GM11168 (cell line): ENCODE measurements around the gene NCAPG2.
"Not testable (repeated sequence)": the region's sequence is repeated elsewhere in the genome, so short reads cannot be mapped to it uniquely, and the experiment has no call there.

Experiments used
- in situ Hi-C: fragments of 300-500 bp; cut with MboI; formaldehyde crosslinking; loops from one replicate; pipeline ENCODE4 v1.12.0; 2022; ENCODE audit warnings: low sequenced_read_pairs; ENCODE audit not compliant: unreplicated experiment

The NCAPG2 gene

DNA sequence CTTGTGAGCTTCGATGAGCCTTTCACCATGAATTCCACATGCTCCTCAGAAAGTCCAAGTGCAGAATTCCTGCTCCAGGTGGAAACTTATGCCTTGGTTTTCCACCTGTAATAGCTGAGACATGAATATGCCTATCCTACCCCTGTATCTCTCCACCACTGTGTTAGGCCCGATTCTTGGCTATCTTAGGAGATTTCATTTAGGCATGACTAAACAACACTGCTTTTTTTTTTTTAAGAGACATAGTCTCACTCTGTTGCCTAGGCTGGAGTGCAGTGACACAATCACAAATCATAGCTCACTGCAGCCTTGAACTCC is 57.2 kb downstream of the NCAPG2 start:
- in situ Hi-C loops: no loop called here

DNA sequence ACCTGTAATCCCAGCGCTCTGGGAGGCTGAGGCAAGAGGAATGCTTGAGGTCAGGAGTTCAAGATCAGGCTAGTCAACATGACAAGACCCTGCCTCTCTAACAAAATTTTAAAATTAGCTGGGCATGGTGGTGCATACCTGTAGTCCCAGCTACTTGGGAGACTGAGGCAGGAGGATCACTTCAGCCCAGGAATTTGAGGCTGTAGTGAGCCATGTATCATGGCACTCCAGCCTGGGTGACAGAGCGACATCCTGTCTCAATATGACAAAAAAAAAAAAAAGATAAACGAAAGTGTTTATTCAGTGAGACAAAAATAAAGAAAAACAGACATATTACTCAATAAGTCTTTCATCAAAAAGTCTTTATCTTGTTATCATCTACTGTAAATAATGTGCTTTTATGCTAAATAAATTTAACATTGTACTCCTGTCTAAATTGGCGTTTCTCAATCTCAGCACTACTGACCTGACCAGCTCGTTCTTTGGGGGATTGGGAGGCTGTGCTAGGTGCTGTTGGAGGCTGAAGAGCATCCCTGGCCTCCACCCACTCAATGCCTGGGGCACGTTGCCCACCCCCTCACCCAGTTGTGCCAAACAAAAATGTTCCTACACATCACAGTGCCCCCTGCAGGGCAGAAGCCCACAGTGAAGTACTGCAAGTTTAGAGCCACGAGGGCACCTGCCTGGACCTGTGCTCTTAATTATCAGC is 57.7 kb downstream of the NCAPG2 start:
- in situ Hi-C loops: no loop called here

DNA sequence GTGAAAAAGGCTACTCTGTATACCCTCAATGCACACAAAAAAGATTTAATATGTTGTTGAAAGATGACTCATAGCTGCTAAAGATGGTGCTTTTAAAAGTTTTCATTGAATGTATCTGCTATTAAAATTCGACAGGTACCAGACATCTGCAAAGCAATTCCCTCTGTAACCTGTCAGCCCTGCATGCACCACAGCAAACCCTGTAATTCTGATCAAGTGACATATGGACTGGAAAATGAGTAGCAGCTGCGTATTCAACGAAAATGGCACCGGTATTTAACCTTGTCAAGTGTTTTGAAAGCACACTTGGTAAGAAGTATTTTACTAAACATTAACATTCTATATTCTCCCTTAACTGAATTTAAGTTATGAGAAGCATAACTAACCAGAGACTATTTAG is 58.8 kb downstream of the NCAPG2 start:
- in situ Hi-C loops: no loop called here

DNA sequence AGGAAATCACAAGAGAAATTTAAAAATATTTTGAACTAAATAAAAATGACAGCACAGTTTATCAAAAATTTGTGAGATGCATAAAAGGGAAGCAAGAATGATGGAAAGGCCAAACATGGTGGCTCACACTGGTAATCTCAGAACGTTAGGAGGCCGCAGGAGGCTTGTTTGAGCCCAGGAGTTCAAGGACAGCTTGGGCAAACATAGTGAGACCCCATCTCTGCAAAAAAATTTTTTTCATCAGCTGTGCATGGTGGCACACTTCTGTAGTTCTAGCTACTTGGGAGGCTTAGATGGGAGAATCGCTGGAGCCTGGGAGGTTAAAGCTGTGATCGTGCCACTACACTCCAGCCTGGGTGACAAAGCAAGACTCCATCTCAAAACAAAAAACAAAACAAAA is 62.5 kb downstream of the NCAPG2 start:
- in situ Hi-C loops: no loop called here

DNA sequence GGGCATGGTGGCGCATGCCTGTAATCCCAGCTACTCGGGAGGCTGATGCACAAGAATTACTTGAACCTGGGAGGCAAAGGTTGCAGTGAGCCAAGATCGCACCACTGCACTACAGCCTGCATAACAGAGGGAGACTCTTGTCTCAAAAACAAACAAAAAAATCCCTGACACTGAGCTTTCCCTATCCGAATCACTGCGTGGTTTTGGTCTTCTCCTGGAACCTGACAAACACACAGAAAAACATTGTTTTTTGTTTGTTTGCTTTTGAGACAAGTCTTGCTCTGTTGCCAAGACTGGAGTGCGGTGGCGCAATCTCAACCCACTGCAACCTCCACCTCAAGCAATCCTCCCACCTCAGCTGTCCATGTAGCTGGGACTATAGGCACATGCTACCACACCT is 66.6 kb downstream of the NCAPG2 start:
- in situ Hi-C loops: no loop called here

DNA sequence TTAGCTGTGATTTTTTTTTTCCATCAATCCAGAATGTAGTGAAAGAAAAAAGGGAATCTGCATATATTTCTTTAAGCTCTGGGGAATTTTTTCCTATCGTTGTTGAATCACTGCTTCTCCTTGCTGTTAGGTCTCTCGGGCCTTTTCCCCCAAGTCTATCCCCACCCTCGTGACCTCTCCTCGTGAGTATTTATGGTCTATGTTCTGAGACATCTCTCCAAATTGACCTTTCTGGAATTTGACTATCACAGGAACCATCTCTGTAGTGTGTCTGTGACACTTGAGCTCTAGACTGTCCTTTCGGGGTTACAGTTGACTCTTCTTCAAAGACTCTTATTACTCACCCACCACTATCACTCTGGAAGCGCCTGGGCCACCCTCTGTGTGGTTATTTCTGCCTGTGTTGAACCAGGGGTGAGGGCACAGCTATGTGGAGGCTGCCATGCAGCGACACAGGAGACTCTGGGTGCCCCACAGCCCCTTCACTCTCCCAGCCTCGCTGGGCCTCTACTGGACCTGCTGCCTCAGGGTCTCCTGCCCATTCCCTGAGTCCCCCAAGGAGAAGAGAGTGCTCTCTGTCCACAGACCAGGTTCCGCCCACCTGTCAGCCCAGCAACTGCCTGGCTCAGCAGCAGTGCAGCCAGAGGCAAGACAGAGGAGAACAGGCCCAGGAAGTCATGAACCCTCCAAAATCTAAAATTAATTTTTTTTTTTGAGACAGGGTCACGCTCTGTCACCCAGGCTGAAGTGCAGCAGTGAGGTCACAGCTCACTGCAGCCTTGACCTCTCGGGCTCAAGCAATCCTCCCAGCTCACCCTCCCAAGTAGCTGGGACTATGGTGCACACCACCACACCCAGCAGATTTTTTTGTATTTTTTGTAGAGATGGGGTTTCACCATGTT is 71.3 kb downstream of the NCAPG2 start:
- in situ Hi-C loops: no loop called here

DNA sequence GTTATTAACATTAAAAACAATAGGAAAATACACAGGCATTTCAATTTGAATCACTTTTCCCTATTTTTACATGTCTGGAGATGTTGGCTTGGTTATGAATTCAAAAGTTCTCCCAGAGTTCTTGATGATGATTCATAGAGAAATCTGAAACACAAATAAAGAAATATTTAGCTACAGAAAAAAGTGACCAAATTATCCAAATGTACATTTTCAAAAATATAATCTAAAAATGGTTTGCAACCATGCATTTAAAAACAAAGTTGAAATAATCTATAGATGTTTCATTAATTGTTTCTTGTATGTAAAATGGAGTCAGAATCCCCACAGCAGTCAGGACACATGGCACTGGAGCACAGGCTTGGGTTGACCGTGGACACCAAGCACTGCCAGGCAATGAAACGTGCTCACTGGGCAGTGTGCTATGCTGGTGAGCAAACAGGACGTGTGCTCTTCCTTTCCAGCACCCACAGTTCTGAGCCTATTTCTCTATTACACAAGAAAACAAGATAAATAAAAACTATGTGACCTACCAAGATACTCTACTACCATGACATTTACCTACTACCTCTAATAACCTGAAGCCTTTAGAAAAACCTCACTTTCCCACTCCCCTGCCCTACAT is 72.9 kb downstream of the NCAPG2 start:
- in situ Hi-C loops: no loop called here

DNA sequence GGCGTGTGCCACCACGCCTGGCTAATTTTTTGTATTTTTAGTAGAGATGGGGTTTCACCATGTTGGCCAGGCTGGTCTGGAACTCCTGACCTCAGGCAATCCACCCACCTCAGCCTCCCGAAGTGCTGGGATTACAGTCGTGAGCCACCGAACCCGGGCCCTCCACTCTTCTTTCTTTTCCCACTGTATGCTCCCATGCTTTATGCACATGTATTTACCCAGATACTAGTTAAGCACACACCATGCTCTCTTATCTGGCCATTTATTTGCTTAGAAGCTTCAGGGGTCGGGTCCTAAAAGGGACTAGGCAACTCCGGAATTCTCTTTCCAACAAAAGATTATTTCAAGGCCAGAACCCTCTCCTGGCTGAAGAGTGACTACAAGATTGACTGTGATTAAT is 78.3 kb downstream of the NCAPG2 start:
- in situ Hi-C loops: not testable (repeated sequence)

DNA sequence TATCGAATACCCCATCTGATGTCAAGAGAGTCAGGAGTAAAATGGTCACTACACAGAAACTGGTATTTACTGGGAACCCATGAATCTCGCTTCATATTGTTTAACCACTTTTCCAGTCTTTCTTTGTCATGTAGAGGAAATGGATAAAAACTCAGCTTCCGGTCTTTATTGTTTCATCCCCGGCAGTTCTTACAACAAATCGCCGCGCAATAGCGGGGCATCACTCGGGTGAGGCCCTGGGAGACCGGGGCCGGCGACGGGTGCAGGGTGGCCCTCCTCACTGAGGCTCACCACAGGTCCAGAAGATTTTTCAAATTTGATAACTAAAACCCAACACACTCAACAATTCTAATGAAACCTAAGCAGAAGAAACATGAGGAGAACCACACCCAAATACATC is 81.4 kb downstream of the NCAPG2 start:
- in situ Hi-C loops: no loop called here

DNA sequence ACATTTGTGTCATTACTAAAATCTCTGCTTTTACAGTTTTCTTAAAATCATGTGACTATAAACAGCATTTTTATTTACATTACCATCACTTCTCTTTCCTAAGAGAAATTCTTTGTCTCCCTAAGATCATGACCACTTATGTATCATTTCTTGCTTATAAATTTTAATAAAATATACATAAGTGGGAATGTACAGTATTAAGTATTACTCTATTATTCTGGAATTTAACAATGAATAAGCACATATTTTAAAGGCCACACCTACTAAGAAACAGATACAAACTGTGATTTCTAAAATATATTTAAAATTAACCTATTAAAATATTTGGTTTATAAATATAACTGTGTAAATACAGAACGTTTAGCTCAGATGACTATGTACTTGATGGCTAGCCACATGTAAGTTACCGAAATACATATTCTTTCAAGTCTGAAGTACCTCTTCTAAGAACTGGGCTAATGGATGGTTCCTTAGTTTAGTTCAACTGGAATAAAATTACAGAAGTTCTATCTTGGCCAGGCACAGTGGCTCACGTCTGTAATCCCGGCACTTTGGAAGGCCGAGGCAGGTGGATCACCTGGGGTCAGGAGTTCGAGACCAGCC is 83.7 kb downstream of the NCAPG2 start:
- in situ Hi-C loops: no loop called here

DNA sequence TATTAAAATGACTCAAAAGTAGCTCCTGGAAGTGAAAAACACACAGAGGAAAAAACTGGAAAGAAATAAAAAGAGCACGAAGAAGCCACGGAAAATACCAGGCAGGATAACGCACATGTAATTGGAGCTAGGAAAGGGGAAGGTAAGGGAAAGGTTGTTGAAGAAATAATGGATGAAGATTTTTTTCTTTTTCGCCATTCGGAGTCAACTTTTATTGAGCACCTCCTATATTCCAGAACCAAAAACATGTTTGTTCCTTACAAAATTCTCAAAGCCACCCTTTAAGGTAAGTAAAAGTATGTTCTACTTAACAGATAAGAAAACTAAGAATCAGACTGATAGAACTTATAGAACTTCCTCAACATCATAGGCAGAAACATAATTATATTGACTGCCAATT is 84.2 kb downstream of the NCAPG2 start:
- in situ Hi-C loops: no loop called here

DNA sequence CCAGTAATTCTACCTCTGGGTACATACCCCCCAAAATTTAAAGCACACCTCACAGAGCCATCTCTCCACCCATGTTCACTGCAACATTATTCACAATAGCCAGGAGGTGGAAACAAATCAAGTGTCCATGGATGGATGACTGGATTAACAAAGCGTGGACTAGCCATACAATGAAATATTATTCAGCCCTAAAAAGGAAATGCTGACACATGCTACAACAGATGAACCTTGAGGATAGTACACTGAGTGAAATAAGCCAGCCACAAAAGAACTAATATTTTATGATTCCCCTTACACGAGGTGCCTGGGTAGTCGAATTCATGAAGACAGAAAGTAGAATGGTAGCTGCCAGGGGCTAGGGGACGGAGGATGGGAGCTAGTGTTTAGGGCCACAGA is 85.9 kb downstream of the NCAPG2 start:
- in situ Hi-C loops: no loop called here

DNA sequence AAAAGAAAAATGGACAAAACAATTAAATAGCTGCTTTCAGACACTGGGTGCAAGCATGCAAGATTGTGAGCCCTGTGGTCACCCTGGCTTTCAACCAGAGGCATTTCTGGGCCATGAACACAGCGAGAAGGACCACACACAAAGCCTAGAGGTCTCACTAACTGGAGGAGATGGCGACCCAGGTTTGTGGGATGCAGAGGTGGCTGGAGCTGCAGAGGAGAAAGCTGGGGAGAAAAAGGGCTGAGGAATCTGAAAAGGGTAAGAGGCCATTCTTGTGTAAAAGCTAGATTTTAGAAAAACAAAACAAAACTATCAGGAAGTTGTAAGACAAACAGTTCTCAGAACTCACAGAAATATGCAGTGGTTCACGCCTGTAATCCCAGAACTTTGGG is 86.9 kb downstream of the NCAPG2 start:
- in situ Hi-C loops: no loop called here

DNA sequence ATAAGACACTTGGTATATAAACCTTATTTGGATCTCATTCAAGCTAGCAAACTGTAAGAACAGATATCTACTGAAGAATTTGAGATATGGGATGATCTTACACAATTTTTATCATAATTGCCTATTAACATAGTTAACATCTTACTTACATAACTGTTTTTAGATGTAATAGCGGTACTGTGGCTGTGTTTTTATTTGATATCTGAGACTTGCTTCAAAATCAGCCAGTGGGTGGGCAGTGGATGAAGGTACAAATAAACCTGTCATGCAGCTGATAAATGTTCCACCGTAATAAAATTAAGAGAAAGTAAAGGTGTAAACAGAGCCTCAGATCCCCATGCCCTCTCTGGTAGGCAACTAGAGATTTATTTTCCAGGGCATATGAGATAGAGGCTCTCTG is 88.6 kb downstream of the NCAPG2 start:
- in situ Hi-C loops: no loop called here

DNA sequence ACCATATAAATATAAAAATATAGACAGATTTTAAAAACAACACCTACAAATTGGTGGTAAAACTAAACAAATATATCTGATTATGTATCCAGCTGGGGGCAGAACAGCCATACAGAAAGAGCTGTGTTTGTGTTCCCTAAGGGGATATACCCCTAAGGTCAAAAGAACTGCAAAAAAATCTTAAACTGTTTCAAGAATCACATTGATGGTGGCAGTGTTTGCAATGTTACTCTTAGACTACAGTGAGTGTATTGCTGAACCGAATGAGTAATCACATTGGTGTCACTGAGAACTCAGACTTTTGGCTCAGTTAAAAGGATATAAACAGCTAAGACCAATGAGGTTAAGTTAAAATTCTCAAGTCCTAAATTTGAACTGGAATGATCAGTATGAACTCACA is 89.9 kb downstream of the NCAPG2 start:
- in situ Hi-C loops: no loop called here

DNA sequence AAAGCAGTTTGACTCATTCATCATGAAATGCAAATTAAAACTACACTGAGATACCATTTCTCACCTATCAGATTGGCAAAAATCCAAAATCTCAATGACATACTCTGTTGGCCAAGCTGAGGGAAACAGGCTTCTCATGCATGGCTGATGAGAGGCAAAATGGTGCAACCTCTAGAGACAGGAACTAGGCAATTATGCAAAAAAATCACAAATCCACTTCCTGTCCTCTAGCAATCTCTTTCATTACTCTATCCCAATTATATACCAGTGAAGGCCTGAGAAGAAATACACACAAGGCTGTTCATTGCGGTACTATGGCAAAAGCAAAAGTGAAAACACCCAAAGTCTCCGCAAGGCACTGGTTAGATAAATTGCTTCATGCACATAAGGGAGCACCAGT is 91.1 kb downstream of the NCAPG2 start:
- in situ Hi-C loops: no loop called here

DNA sequence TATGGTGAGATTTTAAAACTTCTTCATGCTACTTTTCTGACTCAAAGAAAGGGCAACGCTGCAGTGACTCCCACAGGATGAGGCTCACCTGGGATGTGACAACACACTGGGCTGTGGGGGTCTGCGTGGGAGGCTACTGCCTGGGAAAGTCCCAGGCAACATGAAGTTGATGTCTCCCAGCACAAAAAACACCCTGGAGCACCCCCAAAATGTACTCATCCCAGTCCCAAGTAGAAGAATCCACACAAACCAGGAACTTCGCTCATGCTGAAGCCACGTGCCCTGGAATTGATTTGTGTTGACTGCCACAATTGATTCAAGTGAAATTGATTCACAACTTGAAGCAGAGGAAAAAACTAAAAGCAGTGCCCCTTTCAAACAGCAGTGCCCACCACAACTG is 92.1 kb downstream of the NCAPG2 start:
- in situ Hi-C loops: no loop called here

DNA sequence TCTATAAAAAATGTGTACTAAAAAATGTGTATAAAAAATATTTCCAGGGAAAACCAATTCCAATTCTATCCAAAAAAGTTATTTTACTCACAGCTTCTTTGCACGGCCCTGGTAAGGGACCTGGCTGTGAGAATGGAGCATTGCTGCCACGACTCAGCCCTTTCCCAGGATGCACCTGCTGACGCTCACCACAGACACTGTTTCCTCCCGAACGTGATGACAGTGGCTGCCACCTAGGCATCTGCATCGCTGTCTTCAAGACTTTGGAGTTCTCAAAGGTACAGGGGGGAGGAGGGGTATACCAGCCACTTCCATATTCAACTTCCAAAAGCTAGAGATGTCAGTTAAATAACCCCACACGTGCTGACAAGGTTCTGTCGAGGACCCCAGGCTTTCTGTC is 93.1 kb downstream of the NCAPG2 start:
- in situ Hi-C loops: no loop called here

DNA sequence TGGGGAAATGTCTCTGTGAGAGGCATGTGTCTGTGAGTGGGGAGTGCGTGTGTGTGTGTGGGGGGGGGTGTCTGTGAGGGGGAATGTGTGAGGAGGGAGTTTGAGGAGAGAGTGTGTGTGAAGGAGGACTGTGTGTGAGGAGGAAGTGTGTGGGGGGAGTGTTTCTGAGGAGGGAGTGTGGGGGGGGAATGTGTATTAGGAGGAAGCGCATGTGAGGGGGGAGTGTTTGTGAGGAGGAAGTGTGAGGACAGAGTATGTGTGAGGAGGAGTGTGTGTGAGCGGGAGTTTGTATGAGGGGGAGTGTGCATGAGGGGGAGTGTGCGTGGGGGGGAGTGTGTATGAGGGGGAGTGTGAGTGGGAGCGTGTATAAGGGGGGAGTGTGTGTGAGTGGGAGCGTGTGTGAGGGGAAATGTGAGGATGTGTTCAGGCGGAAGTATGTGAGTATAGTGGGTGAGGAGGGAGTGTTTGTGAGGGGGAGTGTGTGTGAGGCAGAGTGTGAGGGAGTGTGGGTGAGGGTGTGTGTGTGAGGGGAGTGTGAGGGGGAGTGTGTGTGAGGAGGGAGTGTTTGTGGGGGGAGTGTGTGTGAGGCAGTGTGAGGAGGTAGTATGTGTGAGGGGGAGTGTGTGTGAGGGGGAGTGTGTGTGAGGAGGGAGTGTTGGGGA is 95.2 kb downstream of the NCAPG2 start:
- in situ Hi-C loops: no loop called here

DNA sequence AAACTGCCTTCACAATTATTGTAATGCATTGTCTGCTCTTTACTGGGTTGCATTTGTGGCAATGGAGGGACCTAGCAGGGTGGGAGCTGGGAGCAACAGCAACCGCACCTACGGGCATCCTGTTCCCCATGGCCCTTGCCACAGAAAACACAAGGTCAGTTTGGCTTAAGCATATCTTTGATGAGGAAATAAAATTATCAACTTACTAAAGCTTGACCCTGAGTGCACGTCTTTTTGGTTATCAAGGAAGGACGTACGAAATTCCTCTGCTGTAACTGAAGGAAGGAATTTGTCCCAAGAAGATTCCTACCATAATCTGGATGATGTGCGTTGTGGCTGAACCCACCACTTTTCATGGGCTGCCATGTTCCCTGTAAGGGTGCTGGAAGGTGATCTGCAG is 97.0 kb downstream of the NCAPG2 start:
- in situ Hi-C loops: no loop called here
